ENCODE results near the gene DST.

The DST gene

GRCh38 chr6:56434606-56435005, 208.1 kb downstream of the DST start:
- no peak for DNase-seq (ENCODE audit: low read depth)

DNA sequence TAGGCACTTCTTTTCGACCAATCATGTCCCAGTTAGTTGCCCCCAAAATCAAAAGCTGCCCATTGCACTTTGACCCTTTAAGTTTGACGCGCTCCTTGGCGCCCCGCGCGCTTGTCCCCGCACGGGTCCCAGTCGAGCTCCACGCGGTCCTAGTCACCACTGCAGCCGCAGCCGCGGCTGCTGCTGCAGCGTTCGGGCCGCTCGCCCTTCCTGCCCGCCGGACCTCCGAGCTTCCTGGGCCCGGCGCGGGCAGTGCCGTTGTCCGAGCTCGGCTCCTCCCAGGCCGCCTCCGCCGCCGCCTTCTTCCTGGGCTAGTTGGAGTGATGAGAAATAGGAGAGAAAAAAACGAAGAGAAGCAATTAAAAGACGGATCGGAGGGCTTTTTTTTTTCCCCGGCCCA, 209.6 kb downstream of the DST start:
- no peak for DNase-seq (ENCODE audit: low read depth)

GRCh38 chr6:56432194-56432593, 210.5 kb downstream of the DST start:
- no peak for DNase-seq (ENCODE audit: low read depth)

DNA sequence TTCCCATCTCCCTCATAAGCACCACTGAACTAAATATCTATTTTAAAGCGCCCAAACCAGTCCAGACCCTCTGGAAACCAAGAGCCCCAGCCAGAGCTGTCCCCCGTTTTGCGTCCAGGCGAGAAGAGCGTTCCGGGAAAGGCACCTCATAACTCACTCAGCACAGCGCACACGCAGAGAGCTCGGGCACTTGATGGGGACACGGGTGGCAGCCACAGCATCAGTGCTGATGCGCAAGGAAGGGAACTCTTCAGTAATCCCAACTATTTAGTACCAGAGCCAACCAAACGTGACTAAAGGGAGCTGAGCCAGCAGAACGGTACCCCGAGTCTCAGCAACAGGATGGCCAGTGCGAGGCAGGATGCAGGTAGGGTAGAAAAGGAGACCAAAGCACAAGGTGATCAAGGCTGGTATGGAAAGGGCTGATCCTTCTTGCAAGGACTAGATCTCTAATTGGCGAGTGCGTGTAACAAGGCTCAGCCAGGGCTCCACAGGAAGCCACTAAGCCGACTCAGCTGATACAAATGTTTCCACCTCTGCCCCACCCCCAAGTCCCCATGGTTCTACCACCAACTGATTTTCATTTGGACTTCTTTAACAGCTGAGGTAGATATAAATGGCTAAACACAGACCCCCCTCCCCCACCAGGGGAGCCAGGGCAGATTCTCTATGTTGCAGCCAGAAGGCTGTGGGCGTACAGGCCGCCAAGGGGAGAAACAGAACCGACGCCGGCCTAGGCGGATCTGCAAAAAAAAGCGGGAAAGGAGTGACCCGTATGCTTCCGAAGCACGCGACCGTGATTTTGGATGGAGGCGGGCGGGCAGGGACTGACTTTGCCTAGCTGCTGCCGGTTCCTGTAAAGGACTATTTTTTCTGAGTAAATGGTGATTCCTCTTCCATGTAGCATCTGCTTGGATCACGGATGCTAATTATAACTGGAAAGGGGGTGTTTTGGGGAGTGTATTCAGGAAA, 211.8 kb downstream of the DST start:
- no peak for DNase-seq (ENCODE audit: low read depth)

- DNase-seq (ENCODE audit: low read depth): no peak
These were observed 218.1 kb downstream of the DST start for GRCh38 chr6:56424542-56425083.

DNA sequence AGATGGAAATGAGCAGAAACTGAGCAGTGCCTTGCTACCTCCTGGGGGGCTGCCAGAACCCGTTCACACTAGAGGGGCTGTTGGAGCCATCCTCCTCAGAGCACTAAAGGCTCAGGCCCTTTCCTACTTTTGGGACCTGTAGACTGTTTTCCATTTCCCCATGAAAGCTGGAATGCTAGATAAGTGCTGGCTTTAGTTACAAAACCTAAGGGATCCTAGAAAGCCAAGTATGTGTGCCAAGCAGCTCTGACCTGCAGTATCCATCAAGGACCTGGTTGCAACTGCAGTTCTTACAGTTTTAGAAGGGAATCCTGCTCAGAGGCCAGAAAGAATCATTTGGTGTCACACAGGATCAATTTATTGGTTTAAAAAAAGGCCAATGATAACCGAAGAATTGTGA, 218.6 kb downstream of the DST start:
- no peak for DNase-seq (ENCODE audit: low read depth)

DNA sequence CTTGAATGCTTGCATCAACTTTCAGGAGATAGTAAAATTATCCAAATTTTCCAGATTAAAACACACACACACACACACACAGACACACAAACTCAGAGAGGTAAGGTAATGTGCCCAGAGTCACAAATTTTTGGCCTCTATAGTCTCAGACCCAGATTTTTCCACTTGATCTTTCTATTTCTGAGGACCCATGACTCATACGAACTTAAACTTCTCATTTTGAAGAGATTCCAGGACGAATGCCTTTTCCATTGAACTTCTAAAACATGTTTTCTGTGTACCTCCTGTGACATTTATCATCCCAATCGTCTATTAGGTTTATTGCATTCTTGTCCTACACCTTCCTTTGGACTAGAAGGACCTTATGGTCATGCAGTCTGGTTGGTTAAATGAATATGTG, 222.4 kb downstream of the DST start:
- no peak for DNase-seq (ENCODE audit: low read depth)

GRCh38 chr6:56419191-56419590, 223.5 kb downstream of the DST start:
- DNase-seq (ENCODE audit: low read depth): no peak

GRCh38 chr6:56417823-56418222, 224.9 kb downstream of the DST start:
- DNase-seq (ENCODE audit: low read depth): no peak

GRCh38 chr6:56416247-56416646, 226.4 kb downstream of the DST start:
- no peak for DNase-seq (ENCODE audit: low read depth)

DNA sequence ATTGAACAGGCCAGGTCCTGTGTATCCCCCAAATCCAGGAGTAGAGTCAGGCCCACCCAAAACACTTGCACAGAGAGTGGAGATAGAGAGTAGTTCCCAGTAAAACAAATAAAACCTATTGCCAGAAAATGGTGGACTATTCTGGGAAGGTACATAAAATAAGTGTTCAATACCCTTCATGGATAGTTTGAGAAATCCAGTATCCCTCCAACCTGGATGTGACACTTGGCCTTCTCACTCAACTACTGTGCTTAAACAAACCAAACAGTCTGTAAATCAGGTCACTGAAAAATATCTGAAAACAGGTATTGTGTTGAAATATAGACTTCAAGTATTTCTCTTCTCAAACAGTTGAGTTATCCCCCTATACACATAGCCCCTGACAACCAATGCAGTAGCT, 233.7 kb downstream of the DST start:
- no peak for DNase-seq (ENCODE audit: low read depth)
